HCT116 (cell line): Measurements from ENCODE around the gene SLC6A12. TPM values are rescaled to one million over a fixed set of nuclear protein-coding genes. Genes with fewer than 3 reads are reported as not detected.

ENCODE experiments used
- ATAC-seq: fragments of 200-7000 bp; cut with Tn5 transposase; 2 replicates; pipeline ENCODE4 v1.9.1; 2020; ENCODE audit warnings: mild to moderate bottlenecking, moderate library complexity
- BruUV-seq: library from RNA; stranded (reverse); fragments of 400-500 nt; replicated peaks from 2 replicates; lab custom pipeline; 2021; lab: Mats Ljungman, UMichigan
- CTCF ChIA-PET: fragments of 300-600 bp; sonication (Branson Sonifier 250); formaldehyde crosslinking; loops from one replicate; lab custom pipeline; 2021; ENCODE audit warnings: antibody characterized with exemption; lab: Charles Lee
- POLR2A ChIA-PET: fragments of 300-600, 350-600 bp; sonication (Branson Sonifier 250); formaldehyde crosslinking; loops from one replicate; lab custom pipeline; 2021; ENCODE audit warnings: antibody characterized with exemption; lab: Charles Lee
- RAD21 ChIA-PET, 2 experiments: fragments of 300-600 bp; sonication (Branson Sonifier 250); formaldehyde crosslinking; loops; one replicate each; lab custom pipeline; 2023; ENCODE audit warnings: low total read pairs in 2 of 2; ENCODE audit not compliant: uncharacterized antibody in 2 of 2, unreplicated experiment in 2 of 2, low non-redundant PET in 1 of 2; lab: Charles Lee
- DNase-seq: peaks from one replicate; pipeline ENCODE4 v3.0.0-alpha.2; 2010; ENCODE audit warnings: low read depth, low spot score
- H2AFZ ChIP-seq: fragments of 200-600 bp; shearing (Covaris generic), sonication (generic); 2 replicates; pipeline ENCODE4 v1.6.1; 2017; ENCODE audit warnings: low read depth, mixed run types, mixed read lengths, antibody characterized with exemption, low read length; ENCODE audit not compliant: poor library complexity, severe bottlenecking
- H3K27ac ChIP-seq: 2 replicates; pipeline ENCODE4 v1.5.1; 2012; ENCODE audit warnings: low read depth, low read length
- H3K27me3 ChIP-seq: fragments of 200-600 bp; sonication (generic); 2 replicates; pipeline ENCODE4 v1.6.1; 2016; ENCODE audit warnings: mixed run types, low read length, mixed read lengths; ENCODE audit not compliant: insufficient read depth
- H3K36me3 ChIP-seq, 2 experiments: fragments of 200-500 bp in 1 of 2; fragments of 200-600 bp in 1 of 2; sonication (Bioruptor generic) in 1 of 2; sonication (generic) in 1 of 2; 2 replicates each; pipeline versions ENCODE4 v1.5.1 to v1.6.1; 2014 to 2016; ENCODE audit warnings: low read length in 2 of 2, inconsistent platforms in 1 of 2, mixed read lengths in 1 of 2, mixed run types in 1 of 2; ENCODE audit not compliant: insufficient read depth in 2 of 2, control insufficient read depth in 1 of 2
- H3K4me1 ChIP-seq, 2 experiments: fragments of 200-600 bp in 1 of 2; sonication (generic) in 1 of 2; 2 replicates each; pipeline versions ENCODE4 v1.5.1 to v1.6.1; 2012 to 2017; ENCODE audit warnings: low read length in 2 of 2, inconsistent platforms in 1 of 2, mild to moderate bottlenecking in 1 of 2, mixed read lengths in 1 of 2, mixed run types in 1 of 2, moderate library complexity in 1 of 2; ENCODE audit not compliant: insufficient read depth in 2 of 2, control insufficient read depth in 1 of 2
- H3K4me2 ChIP-seq: fragments of 200-600 bp; sonication (generic); 2 replicates; pipeline ENCODE4 v1.6.1; 2017; ENCODE audit warnings: mixed run types, low read length, mixed read lengths
- H3K4me3 ChIP-seq, 2 experiments: fragments of 200-600 bp in 1 of 2; sonication (generic) in 1 of 2; replicated peaks in 1 of 2; 2 replicates each; pipeline ENCODE4 v1.5.1; 2011 to 2016; ENCODE audit warnings: low read length in 2 of 2, control low read depth in 1 of 2, low read depth in 1 of 2, mild to moderate bottlenecking in 1 of 2, mixed read lengths in 1 of 2, mixed run types in 1 of 2
- H3K79me2 ChIP-seq: fragments of 200-600 bp; sonication (generic); 2 replicates; pipeline ENCODE4 v1.6.1; 2017; ENCODE audit warnings: mild to moderate bottlenecking, mixed run types, low read length, moderate library complexity, mixed read lengths; ENCODE audit not compliant: insufficient read depth
- H3K9ac ChIP-seq: fragments of 200-600 bp; sonication (generic); 2 replicates; pipeline ENCODE4 v1.6.1; 2016; ENCODE audit warnings: low read length, mixed read lengths
- H3K9me2 ChIP-seq: fragments of 200-600 bp; sonication (generic), shearing (Covaris generic); 2 replicates; pipeline ENCODE4 v1.6.1; 2017; ENCODE audit warnings: mixed run types, mild to moderate bottlenecking, moderate library complexity; ENCODE audit not compliant: insufficient read depth
- H3K9me3 ChIP-seq, 2 experiments: fragments of 200-500 bp in 1 of 2; fragments of 200-600 bp in 1 of 2; sonication (Bioruptor generic) in 1 of 2; sonication (generic) in 1 of 2; 2 replicates each; pipeline ENCODE4 v1.6.1; 2014 to 2017; ENCODE audit warnings: low read length in 2 of 2, mixed read lengths in 2 of 2, inconsistent platforms in 1 of 2, low read depth in 1 of 2, mild to moderate bottlenecking in 1 of 2, mixed run types in 1 of 2, moderate library complexity in 1 of 2; ENCODE audit not compliant: control insufficient read depth in 1 of 2, insufficient read depth in 1 of 2
- H4K20me1 ChIP-seq: fragments of 200-600 bp; sonication (generic), shearing (Covaris generic); 2 replicates; pipeline ENCODE4 v1.6.1; 2017; ENCODE audit warnings: mixed run types, mild to moderate bottlenecking, moderate library complexity; ENCODE audit not compliant: insufficient read depth
- ATF3 ChIP-seq: IDR thresholded peaks from 2 replicates; pipeline ENCODE4 v1.6.1; 2012
- CBX3 ChIP-seq: IDR thresholded peaks from 2 replicates; pipeline ENCODE4 v1.6.1; 2012; ENCODE audit warnings: low read depth
- CEBPB ChIP-seq: IDR thresholded peaks from 2 replicates; pipeline ENCODE4 v1.6.1; 2012; ENCODE audit warnings: low read depth
- EGR1 ChIP-seq: IDR thresholded peaks from 2 replicates; pipeline ENCODE4 v1.6.1; 2012; ENCODE audit warnings: low read depth
- ELF1 ChIP-seq: IDR thresholded peaks from 2 replicates; pipeline ENCODE4 v1.6.1; 2012; ENCODE audit warnings: low read depth, borderline replicate concordance
- EZH2phosphoT487 ChIP-seq: fragments of 200-600 bp; IDR thresholded peaks from 2 replicates; pipeline ENCODE4 v1.6.1; 2018; ENCODE audit warnings: antibody characterized with exemption, borderline replicate concordance
- FOSL1 ChIP-seq: IDR thresholded peaks from 2 replicates; pipeline ENCODE4 v1.6.1; 2012; ENCODE audit warnings: low read depth
- JUND ChIP-seq: IDR thresholded peaks from 2 replicates; pipeline ENCODE4 v1.6.1; 2012
- MAX ChIP-seq: IDR thresholded peaks from 2 replicates; pipeline ENCODE4 v1.6.1; 2012
- POLR2AphosphoS5 ChIP-seq: IDR thresholded peaks from 2 replicates; pipeline ENCODE4 v1.6.1; 2011; ENCODE audit warnings: mild to moderate bottlenecking, low read depth, low read length, moderate library complexity
- RAD21 ChIP-seq: IDR thresholded peaks from 2 replicates; pipeline ENCODE4 v1.6.1; 2012; ENCODE audit warnings: low read depth, mild to moderate bottlenecking
- REST ChIP-seq: IDR thresholded peaks from 2 replicates; pipeline ENCODE4 v1.6.1; 2012; ENCODE audit warnings: low read depth
- SIN3A ChIP-seq: IDR thresholded peaks from 2 replicates; pipeline ENCODE4 v1.6.1; 2012; ENCODE audit warnings: low read depth
- YY1 ChIP-seq: IDR thresholded peaks from 2 replicates; pipeline ENCODE4 v1.6.1; 2011; ENCODE audit warnings: low read length, low read depth, moderate library complexity, mild to moderate bottlenecking; ENCODE audit not compliant: insufficient replicate concordance; ENCODE audit errors: extremely low read depth
- ZBTB33 ChIP-seq: IDR thresholded peaks from 2 replicates; pipeline ENCODE4 v1.6.1; 2011; ENCODE audit warnings: mild to moderate bottlenecking, low read length, moderate library complexity; ENCODE audit not compliant: insufficient replicate concordance; ENCODE audit errors: extremely low read depth
- intact Hi-C: fragments of 100-400 bp; cut with micrococcal nuclease; formaldehyde crosslinking; loops from 2 replicates; pipeline ENCODE4 v1.10.0; 2022
- total RNA-seq: library from RNA; stranded (reverse); gene quantifications from one replicate; pipeline ENCODE4 v1.2.1, GENCODE V29; 2021; ENCODE audit not compliant: unreplicated experiment

The SLC6A12 gene
- total RNA-seq, 1 experiment from 2014 or later = 0.64 TPM

- ATAC-seq = no peak
- H3K9me3 ChIP-seq = no peaks in the 10 kb centered on the region
- TF ChIP-seq ATF3 (no peak), CEBPB (no peak), EGR1 (no peak), POLR2AphosphoS5 (no peak), FOSL1 (no peak), JUND (no peak), RAD21 (no peak), CBX3 (no peak), SIN3A (no peak), ELF1 (no peak), REST (no peak), MAX (no peak), YY1 (no peak), ZBTB33 (no peak), EZH2phosphoT487 (no peak)
- TF ChIP-seq, all 23 proteins: peak for 0
- RAD21 ChIA-PET = no interaction called here
- Histone ChIP-seq H3K9me2 (no peaks in the 10 kb centered on the region), H3K36me3 (no peaks in the 10 kb centered on the region), H3K79me2 (no peaks in the 10 kb centered on the region), H3K4me1 (peaks cover 0 to 6% of the 10 kb centered on the region in 2 experiments; a peak in 1 of 4 replicates), H3K27me3 (no peaks in the 10 kb centered on the region), H2AFZ (no peak overlapping the region), H3K4me3 (no peak overlapping the region), H3K4me2 (peak overlapping the region; percentile 19; the same call in 1 of the 2 replicates), H4K20me1 (no peaks in the 10 kb centered on the region), H3K27ac (no peak overlapping the region), H3K9ac (no peak overlapping the region)
- intact Hi-C loops = no loop called here
- CTCF ChIA-PET = interaction anchor here (0.6 to 1.9 kb wide), 7 partner anchors 9 to 112 kb away, joined by 3 to 7 read pairs (median 5); no protein-coding TSS in a partner anchor
- POLR2A ChIA-PET = no interaction called here
- DNase-seq = no peak
- BruUV-seq = no TSS peak
These were observed 6.5 kb upstream of the SLC6A12 start for GRCh38 chr12:220491-220890.
